ENCODE results near the gene LRMDA. TPM values are rescaled to one million over a fixed set of nuclear protein-coding genes. Genes with fewer than 3 reads are reported as not detected.

Gene LRMDA
- total and polyA plus RNA-seq, 2 of the 13 experiments (the other 11 are each of a cell fraction or from before 2014, with no cell fraction given): 13.4 to 22.0 TPM

GRCh38 chr10:76347832-76348231 is 916.4 kb downstream of the LRMDA start (continued):
- TF ChIP-seq ZNF225 (CRISPR knock-in tag; IDR thresholded peaks at IDR 0.05) (no peak), SMARCE1 (IDR thresholded peaks at IDR 0.05; ENCODE audit: borderline replicate concordance) (no peak), CC2D1A (CRISPR knock-in tag; IDR thresholded peaks at IDR 0.05) (no peak), MED8 (CRISPR knock-in tag; IDR thresholded peaks at IDR 0.05; ENCODE audit: insufficient replicate concordance) (no peak), KDM1A (CRISPR knock-in tag; IDR thresholded peaks at IDR 0.05) (no peak), RARA (CRISPR knock-in tag; IDR thresholded peaks at IDR 0.05) (no peak), JUND (CRISPR knock-in tag; IDR thresholded peaks at IDR 0.05) (no peak)

GRCh38 chr10:76350583-76350982 is 919.2 kb downstream of the LRMDA start:
- ChIA-PET POLR2A (no interaction called here), CTCF (ENCODE audit: low intra/inter-chr PET ratio, low total read pairs) (no interaction called here)
- no peak overlapping the region for H3K4me3 ChIP-seq (replicated peaks in 1 of 3; ENCODE audit: insufficient read depth in 1 of 3, low read depth in 2 of 3, low read length in 3 of 3)
- FAIRE-seq: no peak
- in situ Hi-C loops (cut with HindIII; ENCODE audit: extremely low pct_ligation_motif_present, low pct_unique_long_range_greater_than_20kb) (no loop called here), intact Hi-C loops (cut with micrococcal nuclease; ENCODE audit: unreplicated experiment) (no loop called here)
- no peaks in the 10 kb centered on the region for H3K9me3 ChIP-seq (ENCODE audit: low read length)
- no peaks in the 10 kb centered on the region for H3K4me1 ChIP-seq (ENCODE audit: insufficient read depth, low read length)
- no peaks in the 10 kb centered on the region for H4K20me1 ChIP-seq (ENCODE audit: insufficient read depth, low read length)
- no peak for DNase-seq (ENCODE audit: low spot score)
- no peaks in the 10 kb centered on the region for H3K27me3 ChIP-seq (ENCODE audit: control insufficient read depth in 1 of 2, insufficient read depth in 2 of 2, low read length in 2 of 2)
- no peaks in the 10 kb centered on the region for H3K36me3 ChIP-seq (replicated peaks in 1 of 2; ENCODE audit: control insufficient read depth in 1 of 2, insufficient read depth in 2 of 2, low read length in 2 of 2)
- BruUV-seq (replicated peaks): no TSS peak
- no peaks in the 10 kb centered on the region for H3K79me2 ChIP-seq (ENCODE audit: insufficient read depth, low read length)
- no peak overlapping the region for H3K27ac ChIP-seq (ENCODE audit: extremely low read length, insufficient read depth, low read length)
- no peak overlapping the region for H3K4me2 ChIP-seq (ENCODE audit: low read depth, low read length)
- TF ChIP-seq MAZ (IDR thresholded peaks at IDR 0.05; ENCODE audit: borderline replicate concordance, low read depth, low read length) (no peak), MAZ (CRISPR knock-in tag; IDR thresholded peaks at IDR 0.05; ENCODE audit: low read depth) (no peak), ZFX (CRISPR knock-in tag; IDR thresholded peaks at IDR 0.05; ENCODE audit: low read depth) (no peak), ZNF3 (CRISPR knock-in tag; IDR thresholded peaks at IDR 0.05) (no peak), ZNF580 (CRISPR knock-in tag; IDR thresholded peaks at IDR 0.05; ENCODE audit: borderline replicate concordance, low read depth) (no peak)
- no peak overlapping the region for H3K9ac ChIP-seq (ENCODE audit: insufficient read depth, low read depth, low read length)
- H2AFZ ChIP-seq (ENCODE audit: low read length): no peak overlapping the region
- ATAC-seq: no peak
- WGBS (ENCODE audit: low lambda C conversion rate): 86% methylated on average over 4 of the region's 4 CpGs

Data from HepG2 (cell line).